Measurements from ENCODE around the gene MYRF.

DNA sequence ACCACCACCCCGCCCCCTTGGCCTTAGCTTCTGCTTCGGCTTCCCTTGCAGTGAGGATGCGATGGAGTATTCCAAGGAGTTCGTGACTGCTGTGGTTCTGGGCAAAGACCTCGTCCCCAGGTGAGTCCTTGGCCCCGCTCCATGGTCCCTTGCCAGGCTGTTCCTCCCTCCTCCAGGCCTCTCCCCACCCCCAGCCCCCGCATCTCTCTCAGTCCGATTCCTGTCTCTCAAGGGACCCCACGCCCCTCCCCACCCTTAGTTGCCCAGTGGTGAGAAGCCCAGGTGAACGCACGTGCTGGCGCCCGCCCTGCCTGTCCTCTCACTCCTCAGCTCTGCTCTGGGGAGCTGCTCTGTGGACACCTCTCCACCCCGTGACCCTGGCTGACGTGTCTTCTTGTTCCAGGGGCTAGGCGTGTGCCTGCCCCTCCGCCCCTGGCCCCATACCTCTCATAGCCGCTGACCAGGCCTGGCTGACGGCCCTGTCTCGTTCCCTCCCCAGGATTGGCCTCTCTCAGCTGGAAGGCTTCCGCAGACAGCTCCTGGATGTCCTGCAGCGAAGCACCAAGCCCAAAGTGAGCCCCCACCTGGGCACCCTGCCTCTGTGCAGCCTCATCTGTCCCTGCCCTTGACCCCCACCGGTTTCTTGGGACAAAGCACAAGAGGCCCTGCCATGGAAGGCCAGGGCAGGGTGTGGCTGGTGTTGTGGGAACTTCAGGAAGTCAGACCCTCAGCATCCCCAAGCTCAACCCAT is 14.6 kb upstream of the MYRF start:
- TF ChIP-seq, protein P1, sequence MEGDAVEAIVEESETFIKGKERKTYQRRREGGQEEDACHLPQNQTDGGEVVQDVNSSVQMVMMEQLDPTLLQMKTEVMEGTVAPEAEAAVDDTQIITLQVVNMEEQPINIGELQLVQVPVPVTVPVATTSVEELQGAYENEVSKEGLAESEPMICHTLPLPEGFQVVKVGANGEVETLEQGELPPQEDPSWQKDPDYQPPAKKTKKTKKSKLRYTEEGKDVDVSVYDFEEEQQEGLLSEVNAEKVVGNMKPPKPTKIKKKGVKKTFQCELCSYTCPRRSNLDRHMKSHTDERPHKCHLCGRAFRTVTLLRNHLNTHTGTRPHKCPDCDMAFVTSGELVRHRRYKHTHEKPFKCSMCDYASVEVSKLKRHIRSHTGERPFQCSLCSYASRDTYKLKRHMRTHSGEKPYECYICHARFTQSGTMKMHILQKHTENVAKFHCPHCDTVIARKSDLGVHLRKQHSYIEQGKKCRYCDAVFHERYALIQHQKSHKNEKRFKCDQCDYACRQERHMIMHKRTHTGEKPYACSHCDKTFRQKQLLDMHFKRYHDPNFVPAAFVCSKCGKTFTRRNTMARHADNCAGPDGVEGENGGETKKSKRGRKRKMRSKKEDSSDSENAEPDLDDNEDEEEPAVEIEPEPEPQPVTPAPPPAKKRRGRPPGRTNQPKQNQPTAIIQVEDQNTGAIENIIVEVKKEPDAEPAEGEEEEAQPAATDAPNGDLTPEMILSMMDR (IDR thresholded peaks at IDR 0.05): no peak
- TF ChIP-seq POLR2A (IDR thresholded peaks at IDR 0.05) (no peak), EP300 (IDR thresholded peaks at IDR 0.05) (no peak)

All from stomach (tissue), 4 donors.